CD4-positive, alpha-beta memory T cell (primary cell): Measurements from ENCODE around the gene SLC6A5. TPM values are rescaled to one million over a fixed set of nuclear protein-coding genes. Genes with fewer than 3 reads are reported as not detected.
A peak's percentile ranks its signal among the peaks of the same experiment; 100 is the strongest.

Experiments
- CTCF ChIA-PET: fragments of 350-600 bp; sonication (Branson Sonifier 250); formaldehyde crosslinking; loops from one replicate; lab custom pipeline; 2021; ENCODE audit warnings: inconsistent platforms; ENCODE audit not compliant: partially characterized antibody; lab: Charles Lee
- POLR2A ChIA-PET: fragments of 350-600 bp; sonication (Branson Sonifier 250); formaldehyde crosslinking; loops from one replicate; lab custom pipeline; 2021; ENCODE audit not compliant: partially characterized antibody; lab: Charles Lee
- DNase-seq, 5 donors: peaks; one replicate each; pipeline versions ENCODE4 v3.0.0 to v3.0.0-alpha.2; 2020 to 2022; ENCODE audit warnings: mixed read lengths in 1 of 5
- H3K27ac ChIP-seq: one replicate; pipeline ENCODE4 v1.7.0; 2013; ENCODE audit warnings: low read depth, low read length
- H3K27me3 ChIP-seq: 2 replicates; pipeline ENCODE4 v1.7.0; 2013; ENCODE audit warnings: mild to moderate bottlenecking, low read length, moderate library complexity; ENCODE audit not compliant: insufficient read depth
- H3K36me3 ChIP-seq: 2 replicates; pipeline ENCODE4 v1.7.0; 2013; ENCODE audit warnings: mild to moderate bottlenecking, low read length, moderate library complexity; ENCODE audit not compliant: insufficient read depth
- H3K4me1 ChIP-seq: 2 replicates; pipeline ENCODE4 v1.7.0; 2013; ENCODE audit warnings: mild to moderate bottlenecking, low read length, moderate library complexity; ENCODE audit not compliant: insufficient read depth
- H3K4me3 ChIP-seq, 2 donors: one replicate each; pipeline ENCODE4 v1.7.0; 2013; ENCODE audit warnings: low read length in 2 of 2, mild to moderate bottlenecking in 1 of 2
- H3K9me3 ChIP-seq, 2 donors: one replicate each; pipeline ENCODE4 v1.7.0; 2013; ENCODE audit warnings: low read length in 2 of 2, control low read depth in 1 of 2; ENCODE audit not compliant: control insufficient read depth in 1 of 2
- H3K27ac Mint-ChIP-seq, 7 donors: one replicate each; pipeline ENCODE4 v1.8.0; 2020 to 2021; ENCODE audit warnings: mixed read lengths in 7 of 7, mild to moderate bottlenecking in 6 of 7, inconsistent platforms in 3 of 7, moderate library complexity in 3 of 7
- H3K27me3 Mint-ChIP-seq, 2 donors: one replicate each; pipeline ENCODE4 v1.8.0; 2020 to 2021; ENCODE audit warnings: mixed read lengths in 2 of 2
- H3K36me3 Mint-ChIP-seq, 2 donors: one replicate each; pipeline ENCODE4 v1.8.0; 2020 to 2021; ENCODE audit warnings: mixed read lengths in 2 of 2, inconsistent platforms in 1 of 2, mild to moderate bottlenecking in 1 of 2
- H3K4me1 Mint-ChIP-seq, 4 donors: one replicate each; pipeline ENCODE4 v1.8.0; 2020 to 2021; ENCODE audit warnings: mixed read lengths in 4 of 4, mild to moderate bottlenecking in 1 of 4
- H3K4me3 Mint-ChIP-seq, 8 donors: one replicate each; pipeline ENCODE4 v1.8.0; 2020 to 2021; ENCODE audit warnings: mixed read lengths in 8 of 8, mild to moderate bottlenecking in 7 of 8, moderate library complexity in 6 of 8, inconsistent platforms in 3 of 8
- H3K9me3 Mint-ChIP-seq, 8 donors: one replicate each; pipeline ENCODE4 v1.8.0; 2020 to 2021; ENCODE audit warnings: mixed read lengths in 8 of 8, mild to moderate bottlenecking in 5 of 8, inconsistent platforms in 3 of 8, moderate library complexity in 1 of 8
- intact Hi-C: fragments of 100-400 bp; cut with micrococcal nuclease; formaldehyde crosslinking; loops from one replicate; pipeline ENCODE4 v1.15.1; 2023
- polyA plus RNA-seq, 2 donors: library from polyadenylated mRNA; unstranded; fragments of 300-500 nt; fragmentation: Illumina TruSeq; gene quantifications; one replicate each; pipeline ENCODE4 v1.2.3, GENCODE V29; 2021
- total RNA-seq, 2 experiments: library from RNA; stranded (reverse); gene quantifications; one replicate each; pipeline ENCODE4 v1.2.3, GENCODE V29; 2021

Gene SLC6A5
- total and polyA plus RNA-seq, 4 experiments from 2014 or later, result not detected

GRCh38 chr11:20634781-20635180 lies 35.4 kb downstream of the SLC6A5 start:
- ChIA-PET CTCF (no interaction called here), POLR2A (no interaction called here)
- Mint-ChIP-seq H3K36me3 (no peaks in the 10 kb centered on the region), H3K4me3 (no peak overlapping the region), H3K27ac (no peak overlapping the region), H3K4me1 (no peaks in the 10 kb centered on the region), H3K27me3 (peaks cover 1 to 3% of the 10 kb centered on the region in 2 donors), H3K9me3 (no peaks in the 10 kb centered on the region)
- Histone ChIP-seq H3K36me3 (no peaks in the 10 kb centered on the region), H3K4me3 (no peak overlapping the region), H3K9me3 (no peaks in the 10 kb centered on the region), H3K27ac (no peak overlapping the region), H3K27me3 (no peaks in the 10 kb centered on the region), H3K4me1 (no peaks in the 10 kb centered on the region)
- DNase-seq, result no peak
- intact Hi-C loops, result no loop called here

GRCh38 chr11:20638074-20638473 lies 38.7 kb downstream of the SLC6A5 start:
- peaks cover 2 to 3% of the 10 kb centered on the region in 2 donors for H3K27me3 Mint-ChIP-seq
- H3K9me3 ChIP-seq, result no peaks in the 10 kb centered on the region
- no peaks in the 10 kb centered on the region for H3K4me1 ChIP-seq
- no peaks in the 10 kb centered on the region for H3K36me3 ChIP-seq
- H3K27ac Mint-ChIP-seq, result no peak overlapping the region
- ChIA-PET CTCF (interaction anchor here (1.6 kb wide), 1 partner anchor 10 kb away, joined by 13 read pairs; no protein-coding TSS in a partner anchor), POLR2A (no interaction called here)
- H3K4me3 Mint-ChIP-seq, result no peak overlapping the region
- H3K4me3 ChIP-seq, result no peak overlapping the region
- H3K4me1 Mint-ChIP-seq, result no peaks in the 10 kb centered on the region
- no peaks in the 10 kb centered on the region for H3K36me3 Mint-ChIP-seq
- intact Hi-C loops, result no loop called here
- H3K27ac ChIP-seq, result no peak overlapping the region
- DNase-seq, result no peak
- H3K9me3 Mint-ChIP-seq, result no peaks in the 10 kb centered on the region
- H3K27me3 ChIP-seq, result no peaks in the 10 kb centered on the region

GRCh38 chr11:20639688-20640087 lies 40.3 kb downstream of the SLC6A5 start:
- Histone ChIP-seq H3K36me3 (no peaks in the 10 kb centered on the region), H3K4me1 (no peaks in the 10 kb centered on the region), H3K27me3 (no peaks in the 10 kb centered on the region), H3K27ac (no peak overlapping the region), H3K4me3 (no peak overlapping the region), H3K9me3 (no peaks in the 10 kb centered on the region)
- H3K4me3 Mint-ChIP-seq, result no peak overlapping the region
- intact Hi-C loops, result no loop called here
- POLR2A ChIA-PET, result no interaction called here
- no peak for DNase-seq
- no peaks in the 10 kb centered on the region for H3K9me3 Mint-ChIP-seq
- no peak overlapping the region for H3K27ac Mint-ChIP-seq
- no peaks in the 10 kb centered on the region for H3K4me1 Mint-ChIP-seq
- CTCF ChIA-PET, result no interaction called here
- H3K27me3 Mint-ChIP-seq, result peaks cover 2 to 5% of the 10 kb centered on the region in 2 donors
- no peaks in the 10 kb centered on the region for H3K36me3 Mint-ChIP-seq

- intact Hi-C loops, result no loop called here
- Mint-ChIP-seq H3K4me1 (no peaks in the 10 kb centered on the region), H3K9me3 (no peaks in the 10 kb centered on the region), H3K27ac (no peak overlapping the region), H3K4me3 (no peak overlapping the region), H3K27me3 (peaks cover 3 to 9% of the 10 kb centered on the region in 2 donors), H3K36me3 (no peaks in the 10 kb centered on the region)
- no peak overlapping the region for H3K4me3 ChIP-seq
- H3K9me3 ChIP-seq, result no peaks in the 10 kb centered on the region
- POLR2A ChIA-PET, result no interaction called here
- H3K27ac ChIP-seq, result no peak overlapping the region
- H3K27me3 ChIP-seq, result no peaks in the 10 kb centered on the region
- H3K4me1 ChIP-seq, result no peaks in the 10 kb centered on the region
- CTCF ChIA-PET, result interaction anchor here (1.4 kb wide), 1 partner anchor 11 kb away, joined by 5 read pairs; no protein-coding TSS in a partner anchor
- no peaks in the 10 kb centered on the region for H3K36me3 ChIP-seq
- DNase-seq, result no peak
These were observed 41.0 kb downstream of the SLC6A5 start for GRCh38 chr11:20640401-20640800.

GRCh38 chr11:20644360-20644759 lies 45.0 kb downstream of the SLC6A5 start:
- no peak overlapping the region for H3K27ac Mint-ChIP-seq
- H3K9me3 Mint-ChIP-seq, result no peaks in the 10 kb centered on the region
- no peak overlapping the region for H3K4me3 ChIP-seq
- DNase-seq, result no peak
- intact Hi-C loops, result no loop called here
- no peak overlapping the region for H3K4me3 Mint-ChIP-seq
- no peaks in the 10 kb centered on the region for H3K4me1 Mint-ChIP-seq
- H3K36me3 Mint-ChIP-seq, result no peaks in the 10 kb centered on the region
- H3K27ac ChIP-seq, result no peak overlapping the region
- H3K9me3 ChIP-seq, result no peaks in the 10 kb centered on the region
- no peaks in the 10 kb centered on the region for H3K4me1 ChIP-seq
- CTCF ChIA-PET, result interaction anchor here (1.2 kb wide), 1 partner anchor 12 kb away, joined by 4 read pairs; no protein-coding TSS in a partner anchor
- H3K36me3 ChIP-seq, result no peaks in the 10 kb centered on the region
- H3K27me3 Mint-ChIP-seq, result peaks cover 3 to 13% of the 10 kb centered on the region in 2 donors
- POLR2A ChIA-PET, result no interaction called here
- no peaks in the 10 kb centered on the region for H3K27me3 ChIP-seq

- Mint-ChIP-seq H3K4me1 (no peaks in the 10 kb centered on the region), H3K27ac (no peak overlapping the region), H3K9me3 (no peaks in the 10 kb centered on the region), H3K36me3 (no peaks in the 10 kb centered on the region), H3K27me3 (peaks cover 3 to 13% of the 10 kb centered on the region in 2 donors), H3K4me3 (no peak overlapping the region)
- H3K4me3 ChIP-seq, result no peak overlapping the region
- no peaks in the 10 kb centered on the region for H3K9me3 ChIP-seq
- H3K27me3 ChIP-seq, result no peaks in the 10 kb centered on the region
- no peaks in the 10 kb centered on the region for H3K36me3 ChIP-seq
- ChIA-PET POLR2A (no interaction called here), CTCF (interaction anchor here (0.8 to 3.0 kb wide), 6 partner anchors 9 to 1657 kb away, joined by 3 to 13 read pairs (median 4); no protein-coding TSS in a partner anchor)
- H3K4me1 ChIP-seq, result no peaks in the 10 kb centered on the region
- H3K27ac ChIP-seq, result no peak overlapping the region
- peak in 4 of 5 donors; percentile 5 to 36 (median 18) for DNase-seq
- intact Hi-C loops, result no loop called here
These were observed 48.7 kb downstream of the SLC6A5 start for GRCh38 chr11:20647976-20648565.

GRCh38 chr11:20652150-20652806 lies 52.9 kb downstream of the SLC6A5 start:
- intact Hi-C loops, result no loop called here
- Mint-ChIP-seq H3K4me3 (no peak overlapping the region), H3K27ac (no peak overlapping the region), H3K4me1 (no peaks in the 10 kb centered on the region), H3K27me3 (peaks cover 0 to 6% of the 10 kb centered on the region in 2 donors), H3K9me3 (no peaks in the 10 kb centered on the region), H3K36me3 (no peaks in the 10 kb centered on the region)
- ChIA-PET POLR2A (no interaction called here), CTCF (no interaction called here)
- H3K4me3 ChIP-seq, result no peak overlapping the region
- H3K9me3 ChIP-seq, result no peaks in the 10 kb centered on the region
- H3K36me3 ChIP-seq, result no peaks in the 10 kb centered on the region
- H3K4me1 ChIP-seq, result no peaks in the 10 kb centered on the region
- H3K27ac ChIP-seq, result no peak overlapping the region
- no peaks in the 10 kb centered on the region for H3K27me3 ChIP-seq
- DNase-seq, result no peak
